Stimulated activated CD8-positive, alpha-beta memory T cell treated with anti-CD3 and anti-CD28 coated beads, Interleukin-2, amount 100 ng/mL, for 1 hour (primary cell): ENCODE data around the gene UBE2L3.

Experiments
- DNase-seq, 2 donors: peaks; one replicate each; pipeline ENCODE4 v3.0.0-alpha.2; 2020; ENCODE audit warnings: low read depth in 2 of 2

UBE2L3 gene

GRCh38 chr22:21672107-21672629, 104.7 kb downstream of the UBE2L3 start:
- no peak for DNase-seq
